Loucy (cell line): ENCODE measurements around the gene CLIC3.

ENCODE experiments used
- H2AFZ ChIP-seq: fragments of 200-600 bp; sonication (generic); 2 replicates; pipeline ENCODE4 v1.6.0; 2016; ENCODE audit warnings: antibody characterized with exemption, mild to moderate bottlenecking, low read length, moderate library complexity
- H3F3A ChIP-seq: fragments of 200-600 bp; 2 replicates; pipeline ENCODE4 v1.6.0; 2016; ENCODE audit warnings: antibody characterized with exemption, low read depth, mild to moderate bottlenecking
- H3K27me3 ChIP-seq: fragments of 200-600 bp; sonication (generic); 2 replicates; pipeline ENCODE4 v1.6.1; 2014; ENCODE audit warnings: low read length, mild to moderate bottlenecking; ENCODE audit not compliant: insufficient read depth, poor library complexity, severe bottlenecking
- H3K36me3 ChIP-seq: fragments of 200-600 bp; sonication (generic); 2 replicates; pipeline ENCODE4 v1.6.1; 2016; ENCODE audit warnings: low read length; ENCODE audit not compliant: insufficient read depth
- H3K4me1 ChIP-seq: fragments of 200-600 bp; sonication (generic); 2 replicates; pipeline ENCODE4 v1.5.1; 2014; ENCODE audit warnings: low read length, mild to moderate bottlenecking; ENCODE audit not compliant: insufficient read depth, poor library complexity, severe bottlenecking
- H3K4me2 ChIP-seq: fragments of 200-600 bp; sonication (generic); 2 replicates; pipeline ENCODE4 v1.6.0; 2014; ENCODE audit warnings: antibody characterized with exemption, low read length, low read depth, mild to moderate bottlenecking; ENCODE audit not compliant: poor library complexity, severe bottlenecking
- H3K4me3 ChIP-seq: fragments of 200-600 bp; sonication (generic); 2 replicates; pipeline ENCODE4 v1.5.1; 2014; ENCODE audit warnings: low read length, mild to moderate bottlenecking, mixed read lengths; ENCODE audit not compliant: poor library complexity, severe bottlenecking
- H3K79me2 ChIP-seq: fragments of 200-600 bp; sonication (generic); 2 replicates; pipeline ENCODE4 v1.6.1; 2014; ENCODE audit warnings: low read length; ENCODE audit not compliant: insufficient read depth
- H3K9ac ChIP-seq: fragments of 200-600 bp; sonication (generic); 2 replicates; pipeline ENCODE4 v1.6.0; 2014; ENCODE audit warnings: mild to moderate bottlenecking, low read depth, low read length, moderate library complexity; ENCODE audit not compliant: poor library complexity, severe bottlenecking
- H3K9me2 ChIP-seq: fragments of 200-600 bp; sonication (generic); replicated peaks from 2 replicates; pipeline ENCODE4 v1.6.1; 2016; ENCODE audit warnings: low read depth, low read length, mixed read lengths
- H3K9me3 ChIP-seq: fragments of 200-600 bp; sonication (generic); 2 replicates; pipeline ENCODE4 v1.6.1; 2014; ENCODE audit warnings: mild to moderate bottlenecking, antibody characterized with exemption, low read length, low read depth; ENCODE audit not compliant: insufficient read depth
- H4K20me1 ChIP-seq: fragments of 200-600 bp; sonication (generic); 2 replicates; pipeline ENCODE4 v1.6.0; 2014; ENCODE audit warnings: antibody characterized with exemption, low read length, mild to moderate bottlenecking; ENCODE audit not compliant: insufficient read depth, poor library complexity, severe bottlenecking
- EZH2phosphoT487 ChIP-seq: fragments of 200-600 bp; IDR thresholded peaks from 2 replicates; pipeline ENCODE4 v1.6.1; 2018; ENCODE audit warnings: antibody characterized with exemption, mild to moderate bottlenecking, moderate library complexity, borderline replicate concordance
- TF ChIP-seq, protein P1 (sequence below): fragments of 200-600 bp; sonication (generic); conservative IDR thresholded peaks from 2 replicates; pipeline ENCODE4 v1.5.1; 2014; ENCODE audit warnings: mild to moderate bottlenecking, antibody characterized with exemption, low read length

The CLIC3 gene

DNA sequence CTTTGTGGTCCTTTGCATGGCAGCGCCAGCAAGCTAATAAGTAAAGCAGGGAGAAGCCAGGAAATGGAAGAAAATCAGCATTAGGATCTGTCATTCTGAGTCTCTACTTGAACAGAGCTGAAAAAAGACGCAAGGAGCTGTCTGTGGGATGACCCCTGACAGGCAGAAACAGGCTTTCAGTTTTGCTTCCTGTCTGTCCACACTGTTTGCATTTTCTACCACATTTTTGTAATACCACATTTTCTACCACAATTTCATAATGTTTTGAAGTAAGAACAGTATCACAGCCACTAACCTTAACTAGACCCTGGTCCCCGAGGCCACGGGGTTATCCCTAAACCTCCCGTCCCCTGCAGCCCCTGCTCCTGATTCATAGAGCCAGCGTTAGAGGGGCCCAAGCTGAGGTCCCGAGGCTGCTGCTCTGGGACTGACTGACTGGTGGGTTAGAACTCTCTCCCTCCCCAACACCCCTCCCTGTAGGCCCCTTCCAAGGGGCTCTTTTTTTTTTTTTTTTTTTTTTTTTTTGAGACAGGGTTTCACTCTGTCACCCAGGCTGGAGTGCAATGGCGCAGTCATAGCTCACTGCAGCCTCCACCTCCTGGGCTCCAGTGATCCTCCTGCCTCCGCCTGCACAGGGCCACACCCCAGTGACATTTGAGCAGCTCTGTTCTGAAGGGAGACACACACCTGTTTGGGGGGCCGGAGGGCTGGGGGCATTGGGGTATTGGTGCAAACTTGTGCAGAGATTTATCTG, 4.0 kb upstream of the CLIC3 start:
- Histone ChIP-seq H2AFZ (peak overlapping the region; percentile 33; the same call in 1 of the 2 replicates), H3K79me2 (no peaks in the 10 kb centered on the region), H3K9me2 (no peaks in the 10 kb centered on the region), H3K4me2 (no peak overlapping the region), H3F3A (no peaks in the 10 kb centered on the region), H3K36me3 (no peaks in the 10 kb centered on the region), H3K4me3 (no peak overlapping the region), H3K9me3 (no peaks in the 10 kb centered on the region), H3K9ac (no peak overlapping the region), H3K4me1 (peaks cover 8% of the 10 kb centered on the region), H3K27me3 (no peaks in the 10 kb centered on the region), H4K20me1 (no peaks in the 10 kb centered on the region)
- TF ChIP-seq EZH2phosphoT487: no peak
- TF ChIP-seq, protein P1, sequence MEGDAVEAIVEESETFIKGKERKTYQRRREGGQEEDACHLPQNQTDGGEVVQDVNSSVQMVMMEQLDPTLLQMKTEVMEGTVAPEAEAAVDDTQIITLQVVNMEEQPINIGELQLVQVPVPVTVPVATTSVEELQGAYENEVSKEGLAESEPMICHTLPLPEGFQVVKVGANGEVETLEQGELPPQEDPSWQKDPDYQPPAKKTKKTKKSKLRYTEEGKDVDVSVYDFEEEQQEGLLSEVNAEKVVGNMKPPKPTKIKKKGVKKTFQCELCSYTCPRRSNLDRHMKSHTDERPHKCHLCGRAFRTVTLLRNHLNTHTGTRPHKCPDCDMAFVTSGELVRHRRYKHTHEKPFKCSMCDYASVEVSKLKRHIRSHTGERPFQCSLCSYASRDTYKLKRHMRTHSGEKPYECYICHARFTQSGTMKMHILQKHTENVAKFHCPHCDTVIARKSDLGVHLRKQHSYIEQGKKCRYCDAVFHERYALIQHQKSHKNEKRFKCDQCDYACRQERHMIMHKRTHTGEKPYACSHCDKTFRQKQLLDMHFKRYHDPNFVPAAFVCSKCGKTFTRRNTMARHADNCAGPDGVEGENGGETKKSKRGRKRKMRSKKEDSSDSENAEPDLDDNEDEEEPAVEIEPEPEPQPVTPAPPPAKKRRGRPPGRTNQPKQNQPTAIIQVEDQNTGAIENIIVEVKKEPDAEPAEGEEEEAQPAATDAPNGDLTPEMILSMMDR: no peak

GRCh38 chr9:136997830-136998234, 1.5 kb upstream of the CLIC3 start:
- no peak overlapping the region for H3K9ac ChIP-seq

DNA sequence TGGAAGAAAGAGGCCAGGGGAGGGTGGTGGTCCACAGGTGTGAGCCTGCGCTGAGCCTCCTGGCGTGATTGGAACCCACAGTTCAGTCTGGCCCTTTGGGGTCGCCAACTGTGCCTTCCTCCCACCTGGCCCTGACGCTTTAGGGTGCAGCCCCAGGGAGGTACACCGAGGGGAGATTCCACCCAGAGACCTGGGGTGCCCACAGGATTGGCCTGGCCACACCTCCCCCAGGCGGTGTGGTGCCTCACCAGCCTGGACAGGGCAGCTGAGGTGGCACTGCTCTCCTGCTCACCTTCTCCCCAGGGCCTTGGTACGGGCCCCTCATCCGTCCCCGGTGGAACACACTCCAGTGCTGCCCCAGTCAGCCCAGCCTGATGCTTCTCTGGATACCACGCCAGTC, 1.0 kb upstream of the CLIC3 start:
- Histone ChIP-seq H3K9me2 (no peaks in the 10 kb centered on the region), H3K4me1 (peaks cover 18% of the 10 kb centered on the region), H3K27me3 (no peaks in the 10 kb centered on the region), H2AFZ (no peak overlapping the region), H4K20me1 (peaks cover 12% of the 10 kb centered on the region), H3K36me3 (no peaks in the 10 kb centered on the region), H3K4me3 (no peak overlapping the region), H3K79me2 (peaks cover 18% of the 10 kb centered on the region), H3K9ac (no peak overlapping the region), H3K9me3 (no peaks in the 10 kb centered on the region), H3K4me2 (no peak overlapping the region), H3F3A (no peaks in the 10 kb centered on the region)
- TF ChIP-seq EZH2phosphoT487: no peak
- TF ChIP-seq, protein P1: no peak

More at GRCh38 chr9:136997830-136998234, 1.5 kb upstream of the CLIC3 start:
- TF ChIP-seq EZH2phosphoT487: no peak
- TF ChIP-seq, protein P1: no peak
- no peak overlapping the region for H3K4me2 ChIP-seq
- no peaks in the 10 kb centered on the region for H3K36me3 ChIP-seq
- no peaks in the 10 kb centered on the region for H3K9me2 ChIP-seq
- peaks cover 12% of the 10 kb centered on the region for H4K20me1 ChIP-seq
- H3K9me3 ChIP-seq: no peaks in the 10 kb centered on the region
- no peak overlapping the region for H3K4me3 ChIP-seq
- H3F3A ChIP-seq: no peaks in the 10 kb centered on the region
- no peaks in the 10 kb centered on the region for H3K27me3 ChIP-seq
- peaks cover 15% of the 10 kb centered on the region for H3K79me2 ChIP-seq
- no peak overlapping the region for H2AFZ ChIP-seq
- peaks cover 18% of the 10 kb centered on the region for H3K4me1 ChIP-seq
